Transverse colon (tissue), 4 donors: ENCODE data around the gene CD47.

Experiments
- EP300 ChIP-seq: sonication (generic); formaldehyde crosslinking; IDR thresholded peaks from one replicate; pipeline ENCODE4 v1.6.1; 2017; ENCODE audit warnings: antibody characterized with exemption, low read depth
- POLR2A ChIP-seq: fragments of 450-650 bp; IDR thresholded peaks from one replicate; pipeline ENCODE4 v1.6.1; 2016; ENCODE audit warnings: antibody characterized with exemption, mild to moderate bottlenecking, moderate library complexity
- POLR2AphosphoS5 ChIP-seq, 3 donors: sonication (generic); formaldehyde crosslinking; IDR thresholded peaks; one replicate each; pipeline ENCODE4 v1.6.1; 2016; ENCODE audit warnings: antibody characterized with exemption in 3 of 3
- TF ChIP-seq, protein P1 (sequence below), 5 experiments: fragments of 200-600 bp in 3 of 5; fragments of 450-650 bp in 2 of 5; sonication (generic) in 3 of 5; IDR thresholded peaks; 1 replicate in 2 of 5; 2 replicates in 3 of 5; pipeline ENCODE4 v1.5.1; 2016 to 2017; ENCODE audit warnings: antibody characterized with exemption in 5 of 5, inconsistent platforms in 3 of 5, mild to moderate bottlenecking in 2 of 5, moderate library complexity in 1 of 5

DNA sequence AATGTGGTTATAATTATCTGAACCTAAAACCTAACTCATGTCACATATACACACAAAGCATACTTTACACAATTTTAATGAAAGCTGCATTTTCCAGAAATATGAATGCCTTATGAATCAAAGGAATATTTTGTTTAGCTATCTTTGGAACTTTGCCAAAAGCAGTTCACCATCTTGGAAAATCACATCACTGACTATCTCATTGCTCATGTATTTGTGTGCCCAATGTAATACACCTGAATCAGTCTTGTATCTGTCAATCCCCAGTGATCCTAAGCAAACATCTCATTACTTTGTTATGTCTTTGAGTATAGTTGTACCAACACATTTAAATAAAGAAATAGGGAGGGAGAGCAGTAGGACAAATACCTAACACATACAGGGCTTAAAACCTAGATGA lies 15.6 kb upstream of the CD47 start:
- TF ChIP-seq, protein P1, sequence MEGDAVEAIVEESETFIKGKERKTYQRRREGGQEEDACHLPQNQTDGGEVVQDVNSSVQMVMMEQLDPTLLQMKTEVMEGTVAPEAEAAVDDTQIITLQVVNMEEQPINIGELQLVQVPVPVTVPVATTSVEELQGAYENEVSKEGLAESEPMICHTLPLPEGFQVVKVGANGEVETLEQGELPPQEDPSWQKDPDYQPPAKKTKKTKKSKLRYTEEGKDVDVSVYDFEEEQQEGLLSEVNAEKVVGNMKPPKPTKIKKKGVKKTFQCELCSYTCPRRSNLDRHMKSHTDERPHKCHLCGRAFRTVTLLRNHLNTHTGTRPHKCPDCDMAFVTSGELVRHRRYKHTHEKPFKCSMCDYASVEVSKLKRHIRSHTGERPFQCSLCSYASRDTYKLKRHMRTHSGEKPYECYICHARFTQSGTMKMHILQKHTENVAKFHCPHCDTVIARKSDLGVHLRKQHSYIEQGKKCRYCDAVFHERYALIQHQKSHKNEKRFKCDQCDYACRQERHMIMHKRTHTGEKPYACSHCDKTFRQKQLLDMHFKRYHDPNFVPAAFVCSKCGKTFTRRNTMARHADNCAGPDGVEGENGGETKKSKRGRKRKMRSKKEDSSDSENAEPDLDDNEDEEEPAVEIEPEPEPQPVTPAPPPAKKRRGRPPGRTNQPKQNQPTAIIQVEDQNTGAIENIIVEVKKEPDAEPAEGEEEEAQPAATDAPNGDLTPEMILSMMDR (IDR thresholded peaks at IDR 0.05): no peak
- no peak for TF ChIP-seq POLR2A
- no peak for TF ChIP-seq POLR2AphosphoS5 (IDR thresholded peaks at IDR 0.05)
- TF ChIP-seq EP300: no peak
